ENCODE measurements around the gene ACTL10. TPM values are rescaled to one million over a fixed set of nuclear protein-coding genes. Genes with fewer than 3 reads are reported as not detected.

The ACTL10 gene
- total RNA-seq (2014; rRNA removed; shearing (Covaris generic)) (7.4 and 11.7 TPM in 2 replicates), total RNA-seq (2022) (5.1 and 5.6 TPM in 2 replicates), Bru-seq, nascent RNA (percentile 37 among the genes with signal in this experiment), BruChase-seq, experiment 1, labeled RNA remaining after a 6-hour chase (percentile 29 among the genes with signal in this experiment), BruChase-seq, experiment 2, labeled RNA remaining after a 2-hour chase (percentile 44 among the genes with signal in this experiment)
- long read RNA-seq, transcript ACTL10-201 (1 exons, 2,028 nt), result major isoform, 12 of 12 reads
- long read RNA-seq, partial matches to known transcripts, result 0 of 12 reads
- long read RNA-seq, other reads (novel, unspliced or antisense), result 0 of 12 reads

GRCh38 chr20:33666293-33667244 is at the start of gene ACTL10:
Gene ACTL10, plus strand, starts transcription at chr20:33666943. Its CDS starts 555 bp downstream, at chr20:33667498.
- H3K4me2 ChIP-seq (ENCODE audit: low read length), result peak within 1 kb of the TSS; percentile 93
- H4K20me1 ChIP-seq (ENCODE audit: insufficient read depth, low read length), result 0 out of 2 replicates have a peak, but pooled peaks cover 5% of the 10 kb centered on the region
- POLR2A ChIA-PET, result interaction anchor here (0.5 to 1.8 kb wide), 10 partner anchors 13 to 1480 kb away, joined by 3 to 6 read pairs (median 4); partner anchors contain the start of gene SNTA1
- TF ChIP-seq EZH2phosphoT487 (IDR thresholded peaks at IDR 0.05; ENCODE audit: borderline replicate concordance, low read depth, low read length) (no peak), CTCF (conservative IDR thresholded peaks at IDR 0.05; ENCODE audit: low read length) (no peak)
- peaks cover 5% of the 10 kb centered on the region; the same call in 1 of the 2 replicates for H3K79me2 ChIP-seq (ENCODE audit: insufficient read depth, low read depth, low read length)
- no peaks in the 10 kb centered on the region for H3K9me3 ChIP-seq (ENCODE audit: low read length)
- peak within 1 kb of the TSS; percentile 77 for H3K4me3 ChIP-seq (ENCODE audit: low read depth, low read length, poor library complexity, severe bottlenecking)
- peak within 1 kb of the TSS; percentile 79 for H3K27ac ChIP-seq (ENCODE audit: low read depth, low read length, poor library complexity, severe bottlenecking)
- H3K36me3 ChIP-seq (ENCODE audit: insufficient read depth, low read length), result peaks cover 29% of the 10 kb centered on the region; the same call in 1 of the 2 replicates
- CTCF ChIA-PET (ENCODE audit: unreplicated experiment), result interaction anchor here (0.9 to 2.9 kb wide), 2 partner anchors 14 to 220 kb away, joined by 3 to 16 read pairs; no protein-coding TSS in a partner anchor
- no peaks in the 10 kb centered on the region for H3K9me2 ChIP-seq (ENCODE audit: insufficient read depth, low read length)
- H2AFZ ChIP-seq (ENCODE audit: low read length), result peak within 1 kb of the TSS; percentile 65; the same call in 1 of the 2 replicates
- intact Hi-C loops (cut with micrococcal nuclease; ENCODE audit: unreplicated experiment), result loop anchor here (1.0 to 5.0 kb wide), 4 partner anchors 19 to 264 kb away; partner anchors contain the start of genes CDK5RAP1 and ZNF341
- BruUV-seq (replicated peaks), result no TSS peak
- peak; percentile 94 for DNase-seq (ENCODE audit: low spot score)
- H3K4me1 ChIP-seq (ENCODE audit: insufficient read depth, low read length, poor library complexity, severe bottlenecking), result peaks cover 64% of the 10 kb centered on the region

- peaks cover 95% of the 10 kb centered on the region for H3K36me3 ChIP-seq (ENCODE audit: insufficient read depth, low read length)
- CTCF ChIA-PET (ENCODE audit: unreplicated experiment), result no interaction called here
- H3K4me3 ChIP-seq (ENCODE audit: low read depth, low read length, poor library complexity, severe bottlenecking), result no peak overlapping the region
These were observed 44.9 kb upstream of the ACTL10 start for GRCh38 chr20:33621717-33622400.

More at GRCh38 chr20:33621717-33622400, 44.9 kb upstream of the ACTL10 start:
- H3K9me3 ChIP-seq (ENCODE audit: low read length), result no peaks in the 10 kb centered on the region
- peaks cover 20% of the 10 kb centered on the region for H3K4me1 ChIP-seq (ENCODE audit: insufficient read depth, low read length, poor library complexity, severe bottlenecking)
- BruUV-seq (replicated peaks), result no TSS peak
- 0 out of 2 replicates have a peak overlapping the region, but pooled peaks have one; percentile 6 for H3K4me2 ChIP-seq (ENCODE audit: low read length)
- peak; percentile 20 for DNase-seq (ENCODE audit: low spot score)
- H3K9me2 ChIP-seq (ENCODE audit: insufficient read depth, low read length), result no peaks in the 10 kb centered on the region
- POLR2A ChIA-PET, result interaction anchor here (1.0 kb wide), 1 partner anchor 12 kb away, joined by 3 read pairs; no protein-coding TSS in a partner anchor
- intact Hi-C loops (cut with micrococcal nuclease; ENCODE audit: unreplicated experiment), result no loop called here
- no peaks in the 10 kb centered on the region for H4K20me1 ChIP-seq (ENCODE audit: insufficient read depth, low read length)
- no peak overlapping the region for H2AFZ ChIP-seq (ENCODE audit: low read length)
- peak overlapping the region; percentile 1 for H3K27ac ChIP-seq (ENCODE audit: low read depth, low read length, poor library complexity, severe bottlenecking)
- TF ChIP-seq EZH2phosphoT487 (IDR thresholded peaks at IDR 0.05; ENCODE audit: borderline replicate concordance, low read depth, low read length), result no peak
- TF ChIP-seq CTCF (conservative IDR thresholded peaks at IDR 0.05; ENCODE audit: low read length), result no peak
- H3K79me2 ChIP-seq (ENCODE audit: insufficient read depth, low read depth, low read length), result peaks cover 10% of the 10 kb centered on the region; the same call in 1 of the 2 replicates
